HFF-Myc (cell line): Measurements from ENCODE around the gene WDFY4.

Source experiments
- DNase-seq: peaks from one replicate; pipeline ENCODE4 v3.0.0-alpha.2; 2011; ENCODE audit warnings: low read depth; ENCODE audit errors: extremely low read depth
- H3K4me3 ChIP-seq: replicated peaks from 2 replicates; pipeline ENCODE4 v1.5.1; 2011; ENCODE audit warnings: low read depth, mild to moderate bottlenecking, control low read depth, low read length
- TF ChIP-seq, protein P1 (sequence below): IDR thresholded peaks from 2 replicates; pipeline ENCODE4 v1.5.1; 2012; ENCODE audit warnings: mild to moderate bottlenecking, low read depth, low read length, control low read depth; ENCODE audit errors: missing control alignments

Gene WDFY4, protein sequence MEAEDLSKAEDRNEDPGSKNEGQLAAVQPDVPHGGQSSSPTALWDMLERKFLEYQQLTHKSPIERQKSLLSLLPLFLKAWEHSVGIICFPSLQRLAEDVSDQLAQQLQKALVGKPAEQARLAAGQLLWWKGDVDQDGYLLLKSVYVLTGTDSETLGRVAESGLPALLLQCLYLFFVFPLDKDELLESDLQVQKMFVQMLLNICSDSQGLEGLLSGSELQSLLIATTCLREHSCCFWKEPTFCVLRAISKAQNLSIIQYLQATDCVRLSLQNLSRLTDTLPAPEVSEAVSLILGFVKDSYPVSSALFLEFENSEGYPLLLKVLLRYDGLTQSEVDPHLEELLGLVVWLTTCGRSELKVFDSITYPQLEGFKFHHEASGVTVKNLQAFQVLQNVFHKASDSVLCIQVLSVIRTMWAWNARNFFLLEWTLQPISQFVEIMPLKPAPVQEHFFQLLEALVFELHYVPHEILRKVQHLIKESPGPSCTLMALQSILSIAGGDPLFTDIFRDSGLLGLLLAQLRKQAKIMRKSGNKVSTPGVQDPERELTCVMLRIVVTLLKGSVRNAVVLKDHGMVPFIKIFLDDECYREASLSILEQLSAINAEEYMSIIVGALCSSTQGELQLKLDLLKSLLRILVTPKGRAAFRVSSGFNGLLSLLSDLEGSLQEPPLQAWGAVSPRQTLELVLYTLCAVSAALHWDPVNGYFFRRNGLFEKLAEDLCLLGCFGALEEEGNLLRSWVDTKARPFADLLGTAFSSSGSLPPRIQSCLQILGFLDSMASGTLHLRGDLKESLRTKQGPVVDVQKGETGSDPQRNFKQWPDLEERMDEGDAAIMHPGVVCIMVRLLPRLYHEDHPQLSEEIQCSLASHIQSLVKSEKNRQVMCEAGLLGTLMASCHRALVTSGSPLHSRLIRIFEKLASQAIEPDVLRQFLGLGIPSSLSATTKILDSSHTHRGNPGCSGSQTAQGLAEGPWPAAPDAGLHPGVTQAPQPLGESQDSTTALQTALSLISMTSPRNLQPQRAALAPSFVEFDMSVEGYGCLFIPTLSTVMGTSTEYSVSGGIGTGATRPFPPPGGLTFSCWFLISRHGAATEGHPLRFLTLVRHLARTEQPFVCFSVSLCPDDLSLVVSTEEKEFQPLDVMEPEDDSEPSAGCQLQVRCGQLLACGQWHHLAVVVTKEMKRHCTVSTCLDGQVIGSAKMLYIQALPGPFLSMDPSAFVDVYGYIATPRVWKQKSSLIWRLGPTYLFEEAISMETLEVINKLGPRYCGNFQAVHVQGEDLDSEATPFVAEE (N-terminal part only)

DNA sequence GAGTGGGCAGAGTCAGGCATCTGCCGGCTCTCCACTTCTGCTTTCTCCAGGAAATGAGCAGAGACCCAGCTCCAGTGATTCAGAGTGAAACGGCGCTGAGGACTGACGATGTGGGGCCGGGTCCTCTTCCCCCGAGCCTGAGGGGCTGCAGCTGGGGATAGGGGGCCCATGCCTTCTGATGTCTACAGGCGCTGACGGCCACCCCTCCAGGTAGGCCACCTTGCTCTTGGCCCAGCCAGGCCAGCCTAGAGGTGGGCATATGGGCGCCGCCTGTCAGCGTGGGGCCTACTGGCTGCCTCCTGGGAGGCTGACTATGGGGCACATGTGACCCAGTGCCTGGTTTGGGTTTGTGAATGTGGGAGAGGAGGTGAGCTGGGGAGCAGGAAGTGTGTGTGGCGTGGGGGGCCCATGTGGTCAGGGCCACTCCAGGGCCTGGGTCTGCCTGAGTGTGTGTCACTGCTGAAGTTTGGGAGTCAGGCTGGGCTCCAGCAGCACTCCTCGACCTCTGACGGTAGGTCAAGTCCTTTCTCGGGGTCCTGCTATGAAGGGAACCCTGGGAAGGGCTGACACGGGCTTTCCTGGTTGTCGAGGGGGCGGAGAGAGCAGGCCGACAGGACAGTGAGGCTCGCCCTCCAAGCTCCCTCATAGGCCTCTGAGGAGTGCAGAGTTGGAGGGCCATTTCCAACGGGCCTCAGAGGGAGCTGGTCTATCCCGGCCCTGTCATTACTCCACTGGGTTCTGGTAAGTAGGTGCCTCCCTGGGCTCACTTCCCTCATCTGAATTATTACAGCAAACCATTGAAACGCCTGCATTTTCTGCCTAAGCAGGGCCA lies at the start of gene WDFY4:
TSS of gene WDFY4 (plus strand) at position 82 of the 832 bp plus-strand sequence. CDS start 24,860 bp downstream, outside the sequence.
- no peak within 1 kb of the TSS for H3K4me3 ChIP-seq
- TF ChIP-seq, protein P1, sequence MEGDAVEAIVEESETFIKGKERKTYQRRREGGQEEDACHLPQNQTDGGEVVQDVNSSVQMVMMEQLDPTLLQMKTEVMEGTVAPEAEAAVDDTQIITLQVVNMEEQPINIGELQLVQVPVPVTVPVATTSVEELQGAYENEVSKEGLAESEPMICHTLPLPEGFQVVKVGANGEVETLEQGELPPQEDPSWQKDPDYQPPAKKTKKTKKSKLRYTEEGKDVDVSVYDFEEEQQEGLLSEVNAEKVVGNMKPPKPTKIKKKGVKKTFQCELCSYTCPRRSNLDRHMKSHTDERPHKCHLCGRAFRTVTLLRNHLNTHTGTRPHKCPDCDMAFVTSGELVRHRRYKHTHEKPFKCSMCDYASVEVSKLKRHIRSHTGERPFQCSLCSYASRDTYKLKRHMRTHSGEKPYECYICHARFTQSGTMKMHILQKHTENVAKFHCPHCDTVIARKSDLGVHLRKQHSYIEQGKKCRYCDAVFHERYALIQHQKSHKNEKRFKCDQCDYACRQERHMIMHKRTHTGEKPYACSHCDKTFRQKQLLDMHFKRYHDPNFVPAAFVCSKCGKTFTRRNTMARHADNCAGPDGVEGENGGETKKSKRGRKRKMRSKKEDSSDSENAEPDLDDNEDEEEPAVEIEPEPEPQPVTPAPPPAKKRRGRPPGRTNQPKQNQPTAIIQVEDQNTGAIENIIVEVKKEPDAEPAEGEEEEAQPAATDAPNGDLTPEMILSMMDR: no peak

DNA sequence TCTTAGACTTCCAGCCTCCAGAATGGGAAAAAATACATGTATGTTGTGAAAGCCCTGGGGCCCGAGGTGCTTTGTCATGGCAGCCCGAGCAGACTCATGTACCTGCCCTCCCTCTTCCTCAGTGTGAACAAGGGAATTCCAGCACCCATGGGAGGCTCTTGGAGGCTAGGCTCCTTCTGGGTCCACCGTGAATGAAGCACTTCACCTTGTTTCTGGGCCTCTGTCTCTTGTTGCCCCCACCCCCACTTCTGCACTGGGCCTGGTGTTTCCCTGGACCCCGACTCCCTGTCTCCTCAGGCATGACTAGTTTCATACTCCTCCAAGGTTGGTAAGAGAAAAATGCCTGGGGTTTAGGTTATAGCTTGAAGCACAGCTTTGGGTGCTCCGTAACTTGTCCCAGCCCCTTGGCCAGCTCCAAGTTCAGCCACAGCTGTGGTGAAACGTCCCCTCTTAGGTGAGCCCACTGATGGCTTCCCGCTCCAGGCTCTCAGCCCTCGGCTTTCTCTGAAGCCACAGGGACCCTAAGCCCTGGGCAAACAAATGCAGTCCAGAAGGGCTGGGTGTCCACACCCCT lies 49.6 kb upstream of the WDFY4 start:
- DNase-seq: no peak
- H3K4me3 ChIP-seq: no peak overlapping the region
- TF ChIP-seq, protein P1: no peak

More for the DNA sequence above, at the start of gene WDFY4:
- no peak for DNase-seq

DNA sequence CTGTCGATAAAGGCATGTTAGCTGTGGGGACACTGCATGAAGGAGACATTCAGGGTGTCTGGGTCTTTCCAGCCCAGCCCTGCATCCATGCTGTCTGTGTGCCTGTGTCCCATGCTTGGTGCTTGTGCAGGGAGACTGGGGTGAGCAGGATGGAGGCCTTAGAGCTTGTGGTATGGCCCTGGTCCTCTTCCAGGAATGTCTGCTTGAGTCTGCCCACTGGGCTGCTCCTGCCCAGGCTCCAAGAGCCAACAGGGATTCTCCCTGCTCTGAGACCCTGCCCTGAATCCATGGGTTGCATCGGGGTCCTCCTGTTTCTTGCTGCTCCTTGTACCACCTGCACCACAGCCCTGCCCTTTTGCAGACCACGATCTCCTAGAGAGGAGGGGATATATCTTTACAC lies 48.4 kb upstream of the WDFY4 start:
- TF ChIP-seq, protein P1: no peak
- H3K4me3 ChIP-seq: no peak overlapping the region
- DNase-seq: no peak

DNA sequence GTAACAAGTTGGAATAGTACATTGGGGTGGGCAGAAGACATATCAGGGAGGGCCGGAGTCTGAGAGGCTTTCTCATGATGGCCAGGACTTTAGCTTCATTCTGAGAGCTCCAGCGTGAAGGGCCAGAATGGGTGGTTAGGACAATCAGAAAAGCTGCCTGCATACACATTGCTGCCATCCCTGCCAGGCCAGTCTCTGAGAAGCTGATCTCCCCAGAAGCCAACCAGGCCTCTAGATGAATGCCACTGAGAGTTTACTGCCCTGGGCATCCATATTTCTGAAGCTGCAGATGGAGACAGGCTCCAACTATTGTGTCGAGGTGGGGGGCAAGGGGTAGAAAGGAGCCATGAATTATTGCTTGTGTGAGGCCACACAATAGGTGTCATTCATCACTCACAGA lies 47.8 kb upstream of the WDFY4 start:
- DNase-seq: no peak
- TF ChIP-seq, protein P1: no peak
- H3K4me3 ChIP-seq: no peak overlapping the region

DNA sequence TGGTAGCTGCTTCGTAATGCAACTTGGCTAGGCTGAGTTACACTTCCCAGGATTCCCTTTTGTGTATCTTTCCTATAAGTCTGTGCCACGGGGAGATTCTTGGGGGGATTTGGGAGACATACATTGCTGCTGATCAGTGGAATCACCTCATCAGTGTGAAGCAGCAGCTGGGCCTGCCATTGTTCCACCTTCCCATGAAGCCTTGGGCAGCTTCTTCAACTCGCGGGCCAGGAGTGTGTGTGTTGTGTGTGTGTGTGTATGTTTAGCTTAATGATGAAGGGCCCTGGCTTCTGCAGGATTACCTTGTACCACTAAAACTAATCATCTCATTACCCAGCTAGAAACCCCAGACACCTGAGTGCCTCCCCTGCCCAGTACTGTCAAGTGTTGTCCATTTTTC lies 46.5 kb upstream of the WDFY4 start:
- DNase-seq: no peak
- TF ChIP-seq, protein P1: no peak
- no peak overlapping the region for H3K4me3 ChIP-seq
